ENCODE results near the gene STK32C. TPM values are rescaled to one million over a fixed set of nuclear protein-coding genes. Genes with fewer than 3 reads are reported as not detected.

The STK32C gene
- total and polyA plus RNA-seq, 12 donors = 2.7 to 8.9 (median 5.7) TPM

DNA sequence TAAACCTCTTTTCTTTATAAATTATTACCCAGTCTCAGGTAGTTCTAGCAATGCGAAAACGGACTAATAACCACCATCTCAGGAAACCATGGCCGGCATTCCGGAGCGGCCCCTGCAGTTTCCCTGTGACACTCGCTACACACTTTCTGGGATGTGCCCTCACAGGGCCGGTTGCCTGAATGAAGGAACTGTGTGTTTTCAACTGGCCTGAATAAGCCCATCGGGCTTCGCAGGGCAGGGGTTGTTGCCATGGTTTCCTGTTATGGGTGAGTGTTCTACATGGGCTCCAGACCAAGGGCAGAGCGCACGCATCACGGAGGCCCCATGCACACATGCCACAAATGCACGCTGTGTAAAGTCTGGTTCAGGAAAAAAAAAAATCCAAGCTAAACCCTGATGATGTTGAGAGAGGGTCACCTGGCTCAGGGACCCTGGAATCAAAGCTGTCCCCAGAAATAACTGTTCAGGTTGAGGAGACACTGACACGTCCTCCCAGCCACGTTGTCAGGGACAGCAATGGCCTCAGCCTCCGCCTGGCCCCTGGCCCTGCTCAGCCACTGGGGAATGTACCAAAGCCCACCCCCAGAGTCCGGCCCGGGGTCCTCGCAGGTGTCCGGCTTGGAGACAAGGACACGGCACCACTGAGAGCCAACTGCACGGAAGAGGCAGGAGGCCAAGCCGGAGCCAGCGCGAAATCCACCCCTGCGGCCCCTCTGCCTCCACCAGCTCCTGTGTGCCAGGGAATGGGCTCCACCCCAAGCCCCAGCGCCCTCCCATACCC, 47.9 kb downstream of the STK32C start:
- DNase-seq (no peak), ATAC-seq (no peak)
- 93% methylated on average over 27 of the region's 27 CpGs for WGBS, 2 donors
- no peaks in the 10 kb centered on the region for H3K27me3 ChIP-seq
- H3K27ac ChIP-seq = no peak overlapping the region
- no peak overlapping the region for H3K4me3 ChIP-seq
- intact Hi-C loops (cut with DNase I) = no loop called here
- H3K36me3 ChIP-seq = no peaks in the 10 kb centered on the region
- no peaks in the 10 kb centered on the region for H3K4me1 ChIP-seq
- TF ChIP-seq CTCF (IDR thresholded peaks at IDR 0.05) = no peak
- H3K9me3 ChIP-seq = no peaks in the 10 kb centered on the region

GRCh38 chr10:132258423-132258822, 49.3 kb downstream of the STK32C start:
- Histone ChIP-seq H3K27ac (no peak overlapping the region), H3K9me3 (no peaks in the 10 kb centered on the region), H3K36me3 (no peaks in the 10 kb centered on the region), H3K4me1 (no peaks in the 10 kb centered on the region), H3K4me3 (no peak overlapping the region), H3K27me3 (no peaks in the 10 kb centered on the region)
- DNase-seq (no peak), ATAC-seq (no peak)
- 91 to 92% methylated on average over 23 of the region's 23 CpGs for WGBS, 2 donors
- intact Hi-C loops (cut with DNase I) = no loop called here
- no peak for TF ChIP-seq CTCF (IDR thresholded peaks at IDR 0.05)

DNA sequence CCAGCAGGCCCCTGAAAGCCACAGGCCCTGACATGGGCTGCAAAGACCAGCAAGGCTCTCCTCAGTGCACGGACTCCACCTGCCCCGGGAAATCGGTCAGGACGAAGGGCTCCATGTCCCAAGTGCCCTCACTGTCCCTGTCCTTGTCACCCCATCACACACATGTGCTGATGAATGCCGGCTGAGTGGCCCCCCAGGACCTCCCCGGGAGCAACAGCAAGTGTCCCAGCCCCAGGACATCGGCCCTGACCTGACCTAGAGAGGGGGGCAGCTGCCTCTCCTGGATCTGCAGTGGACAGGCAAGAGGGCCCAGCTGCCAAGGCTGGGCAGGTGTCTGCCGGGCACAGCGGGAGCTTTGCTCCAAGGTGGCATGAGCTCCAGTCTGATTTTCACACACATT, 49.8 kb downstream of the STK32C start:
- no peaks in the 10 kb centered on the region for H3K9me3 ChIP-seq
- no peak overlapping the region for H3K4me3 ChIP-seq
- H3K36me3 ChIP-seq = no peaks in the 10 kb centered on the region
- H3K27ac ChIP-seq = no peak overlapping the region
- H3K4me1 ChIP-seq = no peaks in the 10 kb centered on the region
- intact Hi-C loops (cut with DNase I) = no loop called here
- no peaks in the 10 kb centered on the region for H3K27me3 ChIP-seq
- DNase-seq (no peak), ATAC-seq (no peak)
- TF ChIP-seq CTCF (IDR thresholded peaks at IDR 0.05) = no peak
- 89 to 92% methylated on average over 9 of the region's 9 CpGs for WGBS, 2 donors

GRCh38 chr10:132257271-132257670, 50.5 kb downstream of the STK32C start:
- TF ChIP-seq CTCF (IDR thresholded peaks at IDR 0.05) = no peak
- H3K4me1 ChIP-seq = no peaks in the 10 kb centered on the region
- no peak overlapping the region for H3K27ac ChIP-seq
- 84% methylated on average over 8 of the region's 8 CpGs for WGBS, 2 donors
- H3K27me3 ChIP-seq = no peaks in the 10 kb centered on the region
- no peak for DNase-seq
- H3K4me3 ChIP-seq = no peak overlapping the region
- intact Hi-C loops (cut with DNase I) = no loop called here
- no peaks in the 10 kb centered on the region for H3K36me3 ChIP-seq
- no peak for ATAC-seq
- no peaks in the 10 kb centered on the region for H3K9me3 ChIP-seq

Data from heart right ventricle (tissue), 16 donors.